CD4-positive, alpha-beta T cell treated with Interleukin-12 subunit alpha and Interleukin-12 subunit beta, for 1 hour (primary cell): ENCODE data around the gene DNAJB6.
A peak's percentile ranks its signal among the peaks of the same experiment; 100 is the strongest.

Source experiments
- DNase-seq: peaks from one replicate; pipeline ENCODE4 v3.0.0-alpha.2; 2020

The DNAJB6 gene

GRCh38 chr7:157431173-157431950 is 94.6 kb downstream of the DNAJB6 start:
- DNase-seq: no peak

GRCh38 chr7:157431951-157432540 is 95.2 kb downstream of the DNAJB6 start:
- DNase-seq: no peak

GRCh38 chr7:157432541-157432956 is 95.7 kb downstream of the DNAJB6 start:
- DNase-seq: no peak

GRCh38 chr7:157432957-157433576 is 96.3 kb downstream of the DNAJB6 start:
- peak; percentile 60 for DNase-seq

- DNase-seq: no peak
These were observed 96.8 kb downstream of the DNAJB6 start for GRCh38 chr7:157433628-157434027.

GRCh38 chr7:157434231-157434630 is 97.4 kb downstream of the DNAJB6 start:
- DNase-seq: no peak

- DNase-seq: no peak
These were observed 97.9 kb downstream of the DNAJB6 start for GRCh38 chr7:157434701-157435100.

GRCh38 chr7:157436076-157436475 is 99.3 kb downstream of the DNAJB6 start:
- DNase-seq: no peak

- no peak for DNase-seq
These were observed 100.1 kb downstream of the DNAJB6 start for GRCh38 chr7:157436763-157437480.

- no peak for DNase-seq
These were observed 100.8 kb downstream of the DNAJB6 start for GRCh38 chr7:157437519-157438061.

- no peak for DNase-seq
These were observed 101.6 kb downstream of the DNAJB6 start for GRCh38 chr7:157438121-157439025.

GRCh38 chr7:157439149-157439548 is 102.3 kb downstream of the DNAJB6 start:
- DNase-seq: no peak

- no peak for DNase-seq
These were observed 103.0 kb downstream of the DNAJB6 start for GRCh38 chr7:157439761-157440160.

GRCh38 chr7:157440346-157441022 is 103.7 kb downstream of the DNAJB6 start:
- DNase-seq: no peak

GRCh38 chr7:157441023-157441399 is 104.2 kb downstream of the DNAJB6 start:
- no peak for DNase-seq

- no peak for DNase-seq
These were observed 105.7 kb downstream of the DNAJB6 start for GRCh38 chr7:157442456-157442855.

GRCh38 chr7:157442993-157443831 is 106.4 kb downstream of the DNAJB6 start:
- DNase-seq: no peak

- no peak for DNase-seq
These were observed 107.4 kb downstream of the DNAJB6 start for GRCh38 chr7:157444011-157444842.

- DNase-seq: no peak
These were observed 108.0 kb downstream of the DNAJB6 start for GRCh38 chr7:157444843-157445135.
